Epithelial cell of prostate (primary cell): ENCODE results near the gene SNCAIP.
"Not testable (repeated sequence)": the region's sequence is repeated elsewhere in the genome, so short reads cannot be mapped to it uniquely, and the experiment has no call there.

Experiments
- DNase-seq: peaks from one replicate; pipeline ENCODE4 v3.0.0-alpha.2; 2011; ENCODE audit warnings: low read depth, low spot score
- H3K27ac ChIP-seq: fragments of 450-650 bp; 2 replicates; pipeline ENCODE4 v1.5.1; 2017; ENCODE audit warnings: mild to moderate bottlenecking

The SNCAIP gene

GRCh38 chr5:122484103-122484502, 172.1 kb downstream of the SNCAIP start:
- DNase-seq = no peak
- H3K27ac ChIP-seq = no peak overlapping the region

GRCh38 chr5:122485226-122485625, 173.2 kb downstream of the SNCAIP start:
- no peak for DNase-seq
- H3K27ac ChIP-seq = no peak overlapping the region

GRCh38 chr5:122486616-122487015, 174.6 kb downstream of the SNCAIP start:
- H3K27ac ChIP-seq, DNase-seq: not testable (repeated sequence)

GRCh38 chr5:122490718-122491117, 178.7 kb downstream of the SNCAIP start:
- no peak for DNase-seq
- no peak overlapping the region for H3K27ac ChIP-seq

GRCh38 chr5:122492675-122493074, 180.6 kb downstream of the SNCAIP start:
- no peak for DNase-seq

GRCh38 chr5:122493091-122494021, 181.3 kb downstream of the SNCAIP start:
- no peak overlapping the region for H3K27ac ChIP-seq
- DNase-seq = no peak

More at GRCh38 chr5:122492675-122493074, 180.6 kb downstream of the SNCAIP start:
- no peak overlapping the region for H3K27ac ChIP-seq

- H3K27ac ChIP-seq = no peak overlapping the region
- DNase-seq = no peak
These were observed 182.1 kb downstream of the SNCAIP start for GRCh38 chr5:122494109-122494508.

- no peak for DNase-seq
- H3K27ac ChIP-seq = no peak overlapping the region
These were observed 186.1 kb downstream of the SNCAIP start for GRCh38 chr5:122498163-122498562.

GRCh38 chr5:122499585-122499984, 187.5 kb downstream of the SNCAIP start:
- no peak for DNase-seq
- no peak overlapping the region for H3K27ac ChIP-seq

GRCh38 chr5:122500245-122501088, 188.4 kb downstream of the SNCAIP start:
- no peak for DNase-seq

GRCh38 chr5:122501089-122501435, 189.0 kb downstream of the SNCAIP start:
- H3K27ac ChIP-seq = no peak overlapping the region
- no peak for DNase-seq

More at GRCh38 chr5:122500245-122501088, 188.4 kb downstream of the SNCAIP start:
- no peak overlapping the region for H3K27ac ChIP-seq

GRCh38 chr5:122507045-122507444, 195.0 kb downstream of the SNCAIP start:
- no peak for DNase-seq
- H3K27ac ChIP-seq = no peak overlapping the region

- H3K27ac ChIP-seq = no peak overlapping the region
- DNase-seq = peak; percentile 18
These were observed 195.5 kb downstream of the SNCAIP start for GRCh38 chr5:122507581-122507980.

- H3K27ac ChIP-seq = no peak overlapping the region
- no peak for DNase-seq
These were observed 196.6 kb downstream of the SNCAIP start for GRCh38 chr5:122508623-122509022.
